HUDEP-2 (cell line): ENCODE data around the gene SNTB2.
"Not testable (repeated sequence)": the region's sequence is repeated elsewhere in the genome, so short reads cannot be mapped to it uniquely, and the experiment has no call there.

Source experiments
- DNase-seq, 76 experiments: peaks; one replicate each; lab custom pipeline; 2025; ENCODE audit not compliant: unreplicated experiment in 76 of 76; lab: John Stamatoyannopoulos, UW

The SNTB2 gene

DNA sequence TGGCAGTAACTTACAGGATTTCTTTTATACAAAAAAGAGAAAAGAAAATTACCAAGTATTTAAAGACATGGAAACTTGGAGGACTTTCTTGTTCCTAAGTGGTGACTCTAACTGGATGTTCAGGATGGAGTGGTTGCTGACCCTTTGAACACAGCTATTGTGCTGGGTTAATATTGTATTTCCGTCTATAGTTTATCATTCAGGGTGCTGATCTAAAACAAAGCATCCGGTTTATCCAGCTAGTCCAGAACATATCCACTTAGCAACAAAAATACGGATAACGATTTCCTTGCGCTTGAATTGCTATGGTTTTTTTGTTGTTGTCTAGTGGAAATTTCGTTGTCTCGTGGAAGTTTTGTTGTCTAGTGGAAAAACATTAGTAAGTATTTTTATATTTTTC lies 38.2 kb downstream of the SNTB2 start:
- no peak for DNase-seq

DNA sequence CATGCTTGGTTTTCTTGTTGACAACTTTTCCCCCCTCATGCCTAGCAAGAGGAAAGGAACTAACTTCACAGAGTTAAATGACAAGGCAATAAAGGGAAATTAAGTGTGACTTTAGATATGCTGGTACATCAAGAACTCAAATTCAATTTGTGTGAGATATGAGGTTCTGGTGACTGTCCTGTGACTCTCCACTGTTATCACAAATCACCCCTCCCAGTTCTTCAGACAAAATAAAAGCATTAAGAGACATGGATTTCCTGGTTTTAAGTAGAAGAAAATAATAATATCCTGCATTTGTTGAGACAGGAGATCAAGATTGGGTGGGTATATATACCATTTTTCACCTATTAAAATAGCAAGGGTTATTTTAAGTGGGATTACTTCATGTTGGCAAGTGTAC lies 46.2 kb downstream of the SNTB2 start:
- no peak for DNase-seq

DNA sequence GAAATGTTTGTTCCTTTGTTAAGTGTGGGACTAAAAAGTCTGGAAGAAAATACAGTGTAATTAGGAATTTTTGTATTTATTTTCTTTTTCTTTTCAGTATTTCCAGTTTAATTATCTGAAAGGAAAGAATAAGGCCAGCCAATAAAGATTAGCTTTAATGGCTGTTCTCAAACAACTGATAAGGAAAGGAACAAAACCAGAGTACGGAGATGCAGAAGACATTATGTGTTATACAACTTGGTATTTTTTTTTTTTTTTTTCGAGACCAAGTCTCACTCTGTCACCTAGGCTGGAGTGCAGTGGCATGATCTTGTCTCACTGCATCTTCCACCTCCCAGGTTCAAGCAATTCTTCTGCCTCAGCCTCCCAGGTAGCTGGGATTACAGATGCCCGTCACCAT lies 47.5 kb downstream of the SNTB2 start:
- no peak for DNase-seq

DNA sequence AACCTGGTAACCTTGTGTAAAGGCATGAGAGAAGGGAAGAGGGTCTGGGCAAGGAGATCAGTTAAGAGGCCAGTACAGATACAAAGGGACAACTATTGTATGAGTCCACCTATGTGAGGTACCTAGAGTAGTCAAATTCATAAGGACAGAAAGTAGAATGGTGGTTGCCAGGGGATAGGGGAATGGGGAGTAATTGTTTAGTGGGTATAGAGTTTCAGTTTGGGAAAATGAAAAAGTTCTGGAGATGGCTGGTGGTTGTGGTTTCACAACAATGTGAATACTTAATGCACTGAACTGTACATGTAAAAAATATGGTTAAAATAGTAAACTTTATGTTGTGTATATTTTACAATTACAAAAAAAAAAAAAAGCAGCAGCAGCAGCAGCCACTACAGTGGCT lies 49.4 kb downstream of the SNTB2 start:
- DNase-seq: no peak

DNA sequence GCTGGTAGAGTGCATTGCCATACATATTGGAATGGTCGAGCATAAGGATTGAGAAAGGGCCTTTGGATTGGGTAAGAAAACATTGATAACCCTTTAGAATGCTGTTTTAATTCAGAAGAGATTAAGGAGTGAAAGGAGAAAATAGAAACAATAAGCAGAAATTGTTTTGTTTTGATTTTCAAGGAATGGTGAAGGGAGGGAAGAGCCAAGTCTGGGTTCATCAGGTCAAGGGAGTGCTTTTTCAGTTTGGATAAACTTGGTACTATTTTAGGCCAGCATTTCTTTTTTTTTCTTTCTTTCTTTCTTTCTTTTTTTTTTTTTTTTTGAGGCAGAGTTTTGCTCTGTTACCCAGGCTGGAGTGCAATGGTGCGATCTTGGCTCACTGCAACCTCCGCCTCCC lies 50.3 kb downstream of the SNTB2 start:
- no peak for DNase-seq

DNA sequence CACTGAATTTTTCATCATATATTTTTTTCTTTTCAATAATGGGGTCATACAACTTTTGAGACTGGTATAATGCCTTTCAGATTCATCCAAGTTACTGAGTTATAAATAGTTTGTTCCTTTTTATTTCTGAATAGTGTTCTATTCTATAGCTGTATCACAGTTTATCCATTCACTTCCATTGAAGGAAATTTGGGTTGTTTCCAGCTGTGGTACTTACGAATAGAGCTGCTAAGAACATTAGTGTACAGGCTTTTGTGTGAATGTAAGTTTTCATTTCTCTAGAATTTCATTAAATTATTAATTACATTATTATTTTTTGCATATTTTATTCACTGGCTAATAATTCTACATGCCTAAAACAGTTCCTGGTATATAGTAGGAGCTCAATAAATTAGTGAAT lies 52.9 kb downstream of the SNTB2 start:
- no peak for DNase-seq

DNA sequence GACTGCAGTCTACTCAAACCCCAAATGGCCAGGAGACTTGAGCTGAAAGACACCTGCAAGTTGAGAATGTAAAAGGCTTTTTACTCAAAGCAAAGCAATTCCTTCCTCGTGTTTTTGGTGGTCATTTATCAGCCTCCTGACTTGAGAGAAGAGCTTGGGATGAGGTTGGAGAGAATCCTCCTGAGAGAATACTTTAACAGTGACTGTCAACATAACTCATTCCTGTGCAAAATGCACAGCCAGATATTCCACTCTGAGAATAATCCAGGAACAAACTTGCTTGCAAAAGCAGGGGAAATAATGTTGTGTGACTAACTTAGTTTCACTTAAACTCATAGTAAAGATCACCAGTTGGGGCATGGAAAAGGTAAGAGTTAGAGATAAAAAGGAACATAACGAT lies 53.4 kb downstream of the SNTB2 start:
- DNase-seq: no peak

DNA sequence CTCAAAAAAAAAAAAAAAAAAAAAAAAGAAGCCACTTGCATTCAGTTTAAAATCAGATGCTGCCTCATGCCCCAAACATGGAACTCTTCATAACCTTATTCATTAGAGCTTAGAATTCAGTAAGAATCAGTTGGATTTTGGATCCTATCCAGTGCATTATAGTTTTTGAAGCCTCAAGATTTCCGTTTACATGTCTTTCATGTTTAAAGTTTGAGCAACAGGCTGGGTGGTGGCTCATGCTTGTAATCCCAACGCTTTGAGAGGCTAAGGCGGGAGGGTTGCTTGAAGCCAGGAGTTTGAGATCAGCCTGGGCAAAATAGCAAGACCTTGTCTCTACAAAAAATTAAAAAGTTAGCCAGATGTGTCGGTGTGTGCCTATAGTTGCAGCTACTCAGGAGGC lies 55.0 kb downstream of the SNTB2 start:
- no peak for DNase-seq

DNA sequence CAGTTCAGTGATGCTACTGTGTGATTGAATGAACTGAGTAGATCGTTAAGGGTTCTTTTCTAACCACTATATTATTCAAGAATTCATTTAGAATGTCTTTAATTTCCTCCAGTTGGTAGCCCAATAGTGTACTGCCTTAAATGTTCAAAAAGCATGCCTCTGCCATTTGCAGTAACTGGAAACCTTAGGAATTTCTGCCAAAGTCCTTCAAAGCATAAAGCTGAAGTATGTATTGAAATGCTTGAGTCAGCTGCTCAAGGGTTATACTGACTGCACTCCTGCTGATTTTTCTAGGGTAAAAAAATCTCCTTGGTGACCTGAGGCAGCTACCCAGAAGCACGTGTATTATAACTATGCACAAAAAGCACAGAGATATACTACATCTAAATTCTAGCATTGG lies 56.5 kb downstream of the SNTB2 start:
- no peak for DNase-seq

DNA sequence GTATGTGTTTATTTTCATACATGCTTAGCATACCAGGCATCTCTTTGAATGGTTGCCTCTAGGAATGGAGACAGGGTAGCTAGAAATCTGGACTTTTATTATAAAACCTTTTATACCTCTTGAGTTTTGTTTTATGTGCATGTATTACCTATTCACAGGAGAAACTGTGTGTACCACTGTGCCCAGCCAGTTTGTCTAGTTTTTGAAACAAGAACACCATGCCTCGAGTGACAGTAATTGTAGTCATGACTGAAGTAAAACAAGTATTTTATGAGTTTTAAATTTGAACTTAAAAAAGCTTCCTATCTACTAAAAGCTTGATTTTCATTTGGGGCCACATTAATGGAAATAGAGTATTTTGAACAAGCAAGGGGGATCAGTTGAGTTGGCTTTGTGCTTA lies 57.4 kb downstream of the SNTB2 start:
- DNase-seq: no peak

DNA sequence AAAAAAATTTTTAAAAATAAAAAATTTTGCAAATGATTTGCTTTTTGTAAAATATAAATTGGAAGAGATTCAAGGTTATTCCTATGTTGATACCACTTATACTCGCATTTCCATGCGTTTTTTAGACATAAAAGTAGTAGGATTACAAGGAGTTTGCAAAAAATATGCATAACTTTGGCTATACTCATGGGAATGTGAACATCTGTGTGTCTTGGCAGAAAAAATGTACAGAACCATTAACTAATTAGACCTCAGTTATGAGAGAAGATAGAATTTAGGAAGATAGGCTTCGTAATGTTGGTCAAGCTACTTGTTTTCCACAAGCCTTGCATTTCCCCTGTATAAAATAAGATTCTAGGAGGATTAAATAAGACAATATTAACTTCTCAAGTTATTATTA lies 63.1 kb downstream of the SNTB2 start:
- no peak for DNase-seq

DNA sequence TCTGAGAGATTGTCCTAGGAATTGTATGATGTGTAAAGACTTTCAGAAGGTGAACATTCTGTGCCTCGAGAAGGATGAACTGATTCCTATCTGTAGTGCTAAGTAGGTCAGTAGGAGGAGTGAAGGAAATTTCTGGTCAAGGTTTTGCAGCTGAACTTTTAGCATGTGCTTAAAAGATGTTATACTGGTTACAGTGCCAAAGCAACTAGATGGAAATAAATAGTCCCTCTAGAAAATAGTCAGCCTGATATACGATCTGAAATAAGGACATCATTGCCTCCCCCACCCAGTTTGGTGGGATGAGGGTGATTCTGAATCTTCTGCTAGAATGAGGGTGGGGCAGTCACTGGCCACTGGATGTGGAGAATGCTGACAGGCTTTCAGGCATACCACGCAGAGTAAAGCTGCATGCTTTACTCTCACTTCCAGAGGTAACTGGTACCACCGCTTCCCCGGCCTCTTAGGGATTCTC lies 66.9 kb downstream of the SNTB2 start:
- no peak for DNase-seq

DNA sequence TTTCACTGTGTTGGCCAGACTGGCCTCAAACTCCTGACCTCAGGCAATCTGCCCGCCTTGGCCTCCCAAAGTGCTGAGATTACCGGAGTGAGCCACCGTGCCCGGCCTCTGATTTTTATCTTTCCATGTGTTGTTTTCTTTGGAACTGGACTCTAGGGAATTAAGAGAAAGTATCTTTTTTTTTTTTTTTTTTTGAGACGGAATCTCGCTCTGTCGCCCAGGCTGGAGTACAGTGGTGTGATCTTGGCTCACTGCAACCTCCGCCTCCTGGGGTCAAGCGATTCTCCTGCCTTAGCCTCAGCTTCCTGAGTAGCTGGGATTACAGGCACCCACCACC lies 72.4 kb downstream of the SNTB2 start:
- not testable (repeated sequence) for DNase-seq

DNA sequence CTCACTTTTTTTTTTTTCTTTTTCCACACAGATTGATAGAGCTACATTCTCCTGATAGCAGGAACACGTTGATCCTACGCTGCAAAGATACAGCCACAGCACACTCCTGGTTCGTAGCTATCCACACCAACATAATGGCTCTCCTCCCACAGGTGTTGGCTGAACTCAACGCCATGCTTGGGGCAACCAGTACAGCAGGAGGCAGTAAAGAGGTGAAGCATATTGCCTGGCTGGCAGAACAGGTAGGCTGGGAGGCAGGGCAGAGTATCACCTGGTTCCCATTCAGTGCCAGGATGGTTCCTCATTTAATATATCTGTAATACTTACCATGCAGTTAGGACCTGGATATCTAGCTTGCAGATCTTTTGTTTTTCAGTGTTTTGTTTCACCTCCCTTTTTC lies 73.1 kb downstream of the SNTB2 start:
- DNase-seq: no peak

DNA sequence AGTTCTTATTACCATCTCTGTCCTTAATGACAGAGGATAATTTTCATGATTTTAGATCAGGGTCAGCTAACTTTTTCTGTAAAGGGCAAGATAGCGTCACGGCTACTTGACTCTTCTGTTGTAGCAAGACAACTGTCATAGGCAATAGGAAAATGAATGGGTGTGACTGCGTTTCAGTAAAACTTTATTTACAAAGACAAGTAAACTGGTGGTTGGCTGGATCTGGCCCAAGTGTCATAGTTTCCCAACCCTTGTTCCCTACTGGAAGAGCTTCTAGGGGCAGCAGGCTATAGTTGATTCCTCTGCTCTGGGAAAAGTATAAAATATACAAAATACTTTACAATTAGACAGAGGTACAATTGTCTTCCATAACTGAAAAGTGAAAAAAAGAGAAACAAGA lies 73.5 kb downstream of the SNTB2 start:
- DNase-seq: no peak

DNA sequence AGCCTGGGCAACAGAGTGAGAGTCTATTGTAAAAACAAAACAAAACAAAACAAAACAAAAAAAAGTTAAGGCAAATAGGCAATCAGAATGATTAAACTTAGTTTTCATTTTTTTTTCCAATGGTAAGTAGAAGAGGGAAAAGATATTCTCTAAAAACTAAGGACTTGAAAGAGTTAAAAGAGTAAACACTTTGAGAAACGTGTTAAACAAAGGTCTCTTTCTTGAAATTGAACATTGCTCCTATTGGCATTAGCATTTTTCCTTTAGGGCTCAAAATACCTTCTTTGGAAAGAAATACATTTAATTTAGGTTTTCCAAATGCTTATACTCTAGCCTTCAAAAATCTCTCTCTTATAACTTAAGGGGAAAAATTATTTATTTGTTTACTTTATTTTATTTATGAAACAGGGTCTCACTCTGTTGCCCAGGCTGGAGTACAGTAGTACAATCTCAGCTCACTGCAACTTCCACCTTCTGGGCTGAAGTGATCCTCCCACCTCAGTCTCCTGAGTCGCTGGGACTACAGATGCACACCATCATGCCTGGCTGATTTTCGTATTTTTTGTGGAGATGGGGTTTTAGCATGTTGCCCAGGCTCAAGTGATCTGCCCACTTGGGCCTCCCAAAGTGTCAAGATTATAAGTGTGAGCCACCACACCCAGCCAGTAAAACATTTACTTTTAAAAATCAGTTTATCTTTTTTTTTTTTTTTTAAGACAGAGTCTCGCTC lies 79.5 kb downstream of the SNTB2 start:
- DNase-seq: no peak

DNA sequence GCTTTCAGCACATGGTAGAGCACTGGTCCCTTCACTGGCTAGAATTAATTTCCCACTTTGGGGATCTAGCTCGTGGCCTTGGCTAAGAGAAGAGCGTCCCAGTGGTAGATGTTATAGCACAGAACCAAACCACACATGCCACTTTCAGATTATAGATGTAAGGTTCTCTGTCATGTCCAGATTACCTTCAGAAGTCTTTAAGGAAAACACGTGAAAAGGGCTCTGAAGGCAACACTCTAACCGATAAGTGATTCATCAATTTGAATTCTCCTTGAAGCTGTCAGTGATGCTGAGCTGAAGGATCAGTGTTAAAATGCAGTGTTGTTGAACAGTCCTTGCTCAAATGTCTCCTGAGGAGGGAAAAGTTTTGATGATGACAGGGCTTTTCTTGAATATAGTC lies 80.7 kb downstream of the SNTB2 start:
- no peak for DNase-seq

DNA sequence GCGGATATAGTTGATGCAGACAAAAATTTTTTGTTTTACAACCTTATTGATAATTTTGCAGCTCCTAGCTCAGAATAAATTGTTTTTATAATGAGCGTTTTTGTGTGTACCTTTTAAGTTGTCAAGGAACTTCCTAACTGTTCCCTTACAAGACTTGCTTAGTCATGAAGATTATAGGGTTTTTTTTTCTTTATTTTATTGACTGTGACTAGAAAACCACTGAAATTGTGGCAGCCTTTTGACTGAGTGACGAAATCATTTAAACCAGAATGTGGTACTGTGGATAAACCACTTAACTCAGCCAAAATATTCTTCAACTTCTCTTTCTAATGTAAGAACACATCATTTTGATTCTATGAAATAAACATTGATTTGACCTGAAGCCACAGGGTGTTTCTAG lies 83.4 kb downstream of the SNTB2 start:
- DNase-seq: no peak

DNA sequence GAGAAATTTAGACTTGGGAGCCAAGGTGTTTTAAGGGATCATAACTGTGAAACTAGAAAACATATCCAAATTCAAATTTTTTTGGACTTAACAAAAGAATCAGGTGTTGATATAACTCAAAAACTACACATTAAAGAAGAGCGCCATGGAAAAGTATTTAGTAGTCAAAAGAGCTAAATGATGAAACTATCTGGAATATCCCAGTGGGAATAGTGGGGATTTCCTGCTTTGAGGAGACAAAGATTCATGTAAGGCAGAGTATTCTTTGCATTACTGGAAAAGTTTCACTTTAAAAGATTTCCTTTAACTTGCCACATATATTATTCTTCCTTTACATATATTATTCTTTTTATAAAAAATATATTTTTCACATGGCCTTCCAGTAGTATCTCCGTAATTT lies 83.9 kb downstream of the SNTB2 start:
- DNase-seq: no peak

DNA sequence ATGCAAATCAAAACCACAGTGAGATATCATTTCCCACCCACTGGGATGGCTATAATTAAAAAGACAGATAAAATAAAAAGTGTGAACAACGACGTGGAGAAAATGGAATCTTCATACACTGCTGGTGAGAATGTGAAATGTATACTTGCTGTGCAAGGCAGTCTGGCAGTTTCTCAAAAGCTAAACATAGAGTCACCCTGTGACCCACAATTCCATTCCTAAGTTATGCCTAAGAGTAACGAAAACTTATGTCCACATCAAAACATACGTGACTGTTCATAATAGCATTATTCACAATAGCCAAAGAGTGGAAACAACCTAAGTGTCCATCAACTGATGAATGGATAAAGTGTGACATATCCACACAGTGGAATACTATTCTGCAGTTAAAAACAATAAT lies 86.0 kb downstream of the SNTB2 start:
- DNase-seq: no peak

DNA sequence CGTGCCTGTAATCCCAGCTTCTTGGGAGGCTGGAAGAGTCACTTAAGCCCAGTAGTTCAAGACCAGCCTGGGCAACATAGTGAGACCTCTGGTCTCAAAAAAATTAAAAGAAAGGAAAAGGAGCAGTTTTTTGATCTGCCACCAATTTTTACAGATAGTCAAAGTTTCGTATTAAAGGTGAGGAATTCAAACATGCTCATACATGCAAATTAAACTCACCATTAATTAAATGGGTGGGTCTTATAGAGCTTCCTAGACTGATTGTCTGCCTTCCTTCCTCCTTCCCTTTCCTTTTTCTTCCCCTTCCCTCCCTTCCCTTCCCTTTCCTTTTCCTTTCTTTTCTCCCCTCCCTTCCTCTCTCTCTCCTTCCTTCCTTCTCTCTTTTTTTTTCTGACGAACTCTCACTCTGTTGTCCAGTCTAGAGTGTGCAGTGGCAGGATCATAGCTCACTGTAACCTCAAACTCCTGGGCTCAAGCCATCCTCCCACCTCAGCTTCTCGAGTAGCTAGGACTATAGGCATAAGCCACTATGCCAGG lies 87.8 kb downstream of the SNTB2 start:
- no peak for DNase-seq

DNA sequence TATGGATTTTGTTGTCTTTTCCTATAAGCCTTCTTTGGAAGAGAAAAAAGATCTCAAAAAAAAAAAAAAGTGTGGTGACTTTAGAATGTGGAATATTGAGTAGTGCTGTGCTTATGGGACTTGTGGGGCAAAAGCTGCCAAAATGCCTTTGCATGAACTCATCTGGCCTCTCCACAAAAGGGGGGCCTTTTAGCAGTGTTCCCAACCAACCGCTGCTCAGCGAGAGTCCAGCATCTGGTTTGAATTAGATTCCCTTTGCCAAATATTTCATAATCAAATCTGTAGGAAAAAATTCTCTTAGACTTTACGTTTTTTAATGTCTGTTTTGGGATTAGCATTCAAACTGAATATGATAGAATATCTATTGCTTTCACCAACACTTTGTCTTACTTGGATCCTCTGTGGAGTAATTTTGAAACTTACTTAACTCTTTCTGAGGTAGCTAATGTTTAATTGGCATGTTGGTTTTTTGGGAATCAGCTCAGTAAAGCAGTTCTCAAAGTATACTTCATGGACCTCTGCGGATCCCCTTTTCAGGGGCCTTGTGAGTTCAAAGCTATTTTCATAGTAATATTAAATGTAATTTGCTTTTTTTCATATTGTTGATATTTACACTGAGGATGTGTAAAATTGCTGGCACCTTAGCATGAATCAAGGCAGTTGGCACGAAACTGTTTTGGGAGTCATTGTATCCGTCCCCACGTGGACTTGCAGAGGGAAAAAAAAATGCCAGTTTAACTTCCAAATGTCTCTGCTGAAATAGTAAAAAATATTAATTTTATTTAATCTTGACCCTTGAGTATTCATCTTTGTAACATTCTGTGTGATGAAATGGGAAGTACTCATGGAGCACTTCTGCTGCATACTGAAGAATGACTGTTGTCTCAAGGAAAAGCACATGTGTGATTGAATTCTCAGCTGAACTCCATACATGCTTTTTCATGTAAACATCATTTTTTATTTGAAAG lies 89.5 kb downstream of the SNTB2 start:
- DNase-seq: no peak
